D721Med (cell line): ENCODE measurements around the gene SV2C.

Experiments used
- DNase-seq: peaks from one replicate; pipeline ENCODE4 v3.0.0; 2011; ENCODE audit warnings: low spot score; ENCODE audit not compliant: insufficient read length
- FAIRE-seq: peaks from 2 replicates; lab custom pipeline; 2011; peaks lifted over from hg19 to GRCh38; lab: Jason Lieb, UNC
- CTCF ChIP-seq: IDR thresholded peaks from 2 replicates; pipeline ENCODE4 v1.5.1; 2012; ENCODE audit warnings: mild to moderate bottlenecking, control low read depth; ENCODE audit not compliant: insufficient read depth; ENCODE audit errors: missing control alignments

SV2C gene

GRCh38 chr5:76104027-76104426 lies 20.8 kb downstream of the SV2C start:
- FAIRE-seq (no peak), DNase-seq (no peak)
- TF ChIP-seq CTCF: no peak

- FAIRE-seq (no peak), DNase-seq (no peak)
- TF ChIP-seq CTCF: no peak
Observed at GRCh38 chr5:76106149-76106548, 23.0 kb downstream of the SV2C start.

- DNase-seq (no peak), FAIRE-seq (no peak)
- TF ChIP-seq CTCF: no peak
Observed at GRCh38 chr5:76111477-76112174, 28.4 kb downstream of the SV2C start.

- TF ChIP-seq CTCF: no peak
- FAIRE-seq (no peak), DNase-seq (no peak)
Observed at GRCh38 chr5:76113103-76113502, 29.9 kb downstream of the SV2C start.

- DNase-seq: no peak
- FAIRE-seq: no peak
- TF ChIP-seq CTCF: no peak
Observed at GRCh38 chr5:76114179-76114851, 31.1 kb downstream of the SV2C start.

GRCh38 chr5:76125346-76125745 lies 42.2 kb downstream of the SV2C start:
- DNase-seq (no peak), FAIRE-seq (no peak)
- TF ChIP-seq CTCF: no peak

- no peak for FAIRE-seq
- DNase-seq: no peak
- no peak for TF ChIP-seq CTCF
Observed at GRCh38 chr5:76125888-76126287, 42.7 kb downstream of the SV2C start.
